HCT116 (cell line): ENCODE data around the gene VDAC1. TPM values are rescaled to one million over a fixed set of nuclear protein-coding genes. Genes with fewer than 3 reads are reported as not detected.
"Not testable (repeated sequence)": the region's sequence is repeated elsewhere in the genome, so short reads cannot be mapped to it uniquely, and the experiment has no call there.

Experiments
- ATAC-seq: fragments of 200-7000 bp; cut with Tn5 transposase; 2 replicates; pipeline ENCODE4 v1.9.1; 2020; ENCODE audit warnings: mild to moderate bottlenecking, moderate library complexity
- BruUV-seq: library from RNA; stranded (reverse); fragments of 400-500 nt; replicated peaks from 2 replicates; lab custom pipeline; 2021; lab: Mats Ljungman, UMichigan
- CTCF ChIA-PET: fragments of 300-600 bp; sonication (Branson Sonifier 250); formaldehyde crosslinking; loops from one replicate; lab custom pipeline; 2021; ENCODE audit warnings: antibody characterized with exemption; lab: Charles Lee
- POLR2A ChIA-PET: fragments of 300-600, 350-600 bp; sonication (Branson Sonifier 250); formaldehyde crosslinking; loops from one replicate; lab custom pipeline; 2021; ENCODE audit warnings: antibody characterized with exemption; lab: Charles Lee
- RAD21 ChIA-PET, 2 experiments: fragments of 300-600 bp; sonication (Branson Sonifier 250); formaldehyde crosslinking; loops; one replicate each; lab custom pipeline; 2023; ENCODE audit warnings: low total read pairs in 2 of 2; ENCODE audit not compliant: uncharacterized antibody in 2 of 2, unreplicated experiment in 2 of 2, low non-redundant PET in 1 of 2; lab: Charles Lee
- DNase-seq: peaks from one replicate; pipeline ENCODE4 v3.0.0-alpha.2; 2010; ENCODE audit warnings: low read depth, low spot score
- H2AFZ ChIP-seq: fragments of 200-600 bp; shearing (Covaris generic), sonication (generic); 2 replicates; pipeline ENCODE4 v1.6.1; 2017; ENCODE audit warnings: low read depth, mixed run types, mixed read lengths, antibody characterized with exemption, low read length; ENCODE audit not compliant: poor library complexity, severe bottlenecking
- H3K27ac ChIP-seq: 2 replicates; pipeline ENCODE4 v1.5.1; 2012; ENCODE audit warnings: low read depth, low read length
- H3K27me3 ChIP-seq: fragments of 200-600 bp; sonication (generic); 2 replicates; pipeline ENCODE4 v1.6.1; 2016; ENCODE audit warnings: mixed run types, low read length, mixed read lengths; ENCODE audit not compliant: insufficient read depth
- H3K36me3 ChIP-seq, 2 experiments: fragments of 200-500 bp in 1 of 2; fragments of 200-600 bp in 1 of 2; sonication (Bioruptor generic) in 1 of 2; sonication (generic) in 1 of 2; 2 replicates each; pipeline versions ENCODE4 v1.5.1 to v1.6.1; 2014 to 2016; ENCODE audit warnings: low read length in 2 of 2, inconsistent platforms in 1 of 2, mixed read lengths in 1 of 2, mixed run types in 1 of 2; ENCODE audit not compliant: insufficient read depth in 2 of 2, control insufficient read depth in 1 of 2
- H3K4me1 ChIP-seq, 2 experiments: fragments of 200-600 bp in 1 of 2; sonication (generic) in 1 of 2; 2 replicates each; pipeline versions ENCODE4 v1.5.1 to v1.6.1; 2012 to 2017; ENCODE audit warnings: low read length in 2 of 2, inconsistent platforms in 1 of 2, mild to moderate bottlenecking in 1 of 2, mixed read lengths in 1 of 2, mixed run types in 1 of 2, moderate library complexity in 1 of 2; ENCODE audit not compliant: insufficient read depth in 2 of 2, control insufficient read depth in 1 of 2
- H3K4me2 ChIP-seq: fragments of 200-600 bp; sonication (generic); 2 replicates; pipeline ENCODE4 v1.6.1; 2017; ENCODE audit warnings: mixed run types, low read length, mixed read lengths
- H3K4me3 ChIP-seq, 2 experiments: fragments of 200-600 bp in 1 of 2; sonication (generic) in 1 of 2; replicated peaks in 1 of 2; 2 replicates each; pipeline ENCODE4 v1.5.1; 2011 to 2016; ENCODE audit warnings: low read length in 2 of 2, control low read depth in 1 of 2, low read depth in 1 of 2, mild to moderate bottlenecking in 1 of 2, mixed read lengths in 1 of 2, mixed run types in 1 of 2
- H3K79me2 ChIP-seq: fragments of 200-600 bp; sonication (generic); 2 replicates; pipeline ENCODE4 v1.6.1; 2017; ENCODE audit warnings: mild to moderate bottlenecking, mixed run types, low read length, moderate library complexity, mixed read lengths; ENCODE audit not compliant: insufficient read depth
- H3K9ac ChIP-seq: fragments of 200-600 bp; sonication (generic); 2 replicates; pipeline ENCODE4 v1.6.1; 2016; ENCODE audit warnings: low read length, mixed read lengths
- H3K9me2 ChIP-seq: fragments of 200-600 bp; sonication (generic), shearing (Covaris generic); 2 replicates; pipeline ENCODE4 v1.6.1; 2017; ENCODE audit warnings: mixed run types, mild to moderate bottlenecking, moderate library complexity; ENCODE audit not compliant: insufficient read depth
- H3K9me3 ChIP-seq, 2 experiments: fragments of 200-500 bp in 1 of 2; fragments of 200-600 bp in 1 of 2; sonication (Bioruptor generic) in 1 of 2; sonication (generic) in 1 of 2; 2 replicates each; pipeline ENCODE4 v1.6.1; 2014 to 2017; ENCODE audit warnings: low read length in 2 of 2, mixed read lengths in 2 of 2, inconsistent platforms in 1 of 2, low read depth in 1 of 2, mild to moderate bottlenecking in 1 of 2, mixed run types in 1 of 2, moderate library complexity in 1 of 2; ENCODE audit not compliant: control insufficient read depth in 1 of 2, insufficient read depth in 1 of 2
- H4K20me1 ChIP-seq: fragments of 200-600 bp; sonication (generic), shearing (Covaris generic); 2 replicates; pipeline ENCODE4 v1.6.1; 2017; ENCODE audit warnings: mixed run types, mild to moderate bottlenecking, moderate library complexity; ENCODE audit not compliant: insufficient read depth
- ATF3 ChIP-seq: IDR thresholded peaks from 2 replicates; pipeline ENCODE4 v1.6.1; 2012
- CBX3 ChIP-seq: IDR thresholded peaks from 2 replicates; pipeline ENCODE4 v1.6.1; 2012; ENCODE audit warnings: low read depth
- ELF1 ChIP-seq: IDR thresholded peaks from 2 replicates; pipeline ENCODE4 v1.6.1; 2012; ENCODE audit warnings: low read depth, borderline replicate concordance
- JUND ChIP-seq: IDR thresholded peaks from 2 replicates; pipeline ENCODE4 v1.6.1; 2012
- ZBTB33 ChIP-seq: IDR thresholded peaks from 2 replicates; pipeline ENCODE4 v1.6.1; 2011; ENCODE audit warnings: mild to moderate bottlenecking, low read length, moderate library complexity; ENCODE audit not compliant: insufficient replicate concordance; ENCODE audit errors: extremely low read depth
- intact Hi-C: fragments of 100-400 bp; cut with micrococcal nuclease; formaldehyde crosslinking; loops from 2 replicates; pipeline ENCODE4 v1.10.0; 2022
- total RNA-seq: library from RNA; stranded (reverse); gene quantifications from one replicate; pipeline ENCODE4 v1.2.1, GENCODE V29; 2021; ENCODE audit not compliant: unreplicated experiment

VDAC1 gene
- total RNA-seq, 1 experiment from 2014 or later, result 269 TPM

- H3K9me2 ChIP-seq, result no peaks in the 10 kb centered on the region
- intact Hi-C loops, result no loop called here
- no peak for TF ChIP-seq ZBTB33
- no peak for TF ChIP-seq ATF3
- TF ChIP-seq CBX3, result no peak
- no peak for TF ChIP-seq JUND
- TF ChIP-seq ELF1, result no peak
- CTCF ChIA-PET, result no interaction called here
- no peak overlapping the region for H2AFZ ChIP-seq
- DNase-seq, result no peak
- no peaks in the 10 kb centered on the region for H3K9me3 ChIP-seq
- no peaks in the 10 kb centered on the region for H3K36me3 ChIP-seq
- H3K4me1 ChIP-seq, result no peaks in the 10 kb centered on the region
- no peak overlapping the region for H3K27ac ChIP-seq
- ATAC-seq, result no peak
- H3K4me2 ChIP-seq, result no peak overlapping the region
- H3K9ac ChIP-seq, result no peak overlapping the region
- no peak overlapping the region for H3K4me3 ChIP-seq
- no peaks in the 10 kb centered on the region for H4K20me1 ChIP-seq
- no TSS peak for BruUV-seq
- no peaks in the 10 kb centered on the region for H3K79me2 ChIP-seq
- H3K27me3 ChIP-seq, result no peaks in the 10 kb centered on the region
- POLR2A ChIA-PET, result no interaction called here
- RAD21 ChIA-PET, result no interaction called here
Measured at GRCh38 chr5:133938039-133938821, 66.5 kb downstream of the VDAC1 start.

GRCh38 chr5:133937628-133938027, 67.1 kb downstream of the VDAC1 start:
- H3K4me3 ChIP-seq, H3K9me2 ChIP-seq, intact Hi-C loops, CTCF ChIA-PET, H3K79me2 ChIP-seq, H3K4me1 ChIP-seq, H3K27me3 ChIP-seq, ATAC-seq, H3K9me3 ChIP-seq, RAD21 ChIA-PET, H3K36me3 ChIP-seq, BruUV-seq, POLR2A ChIA-PET, DNase-seq, H3K4me2 ChIP-seq, H4K20me1 ChIP-seq, H3K27ac ChIP-seq, H3K9ac ChIP-seq, H2AFZ ChIP-seq: not testable (repeated sequence)
